HepG2 (cell line): ENCODE measurements around the gene NDUFC1. TPM values are rescaled to one million over a fixed set of nuclear protein-coding genes. Genes with fewer than 3 reads are reported as not detected.
A peak's percentile ranks its signal among the peaks of the same experiment; 100 is the strongest.

ENCODE experiments used
- BRCA1 ChIP-seq: sonication (generic); formaldehyde crosslinking; IDR thresholded peaks from 2 replicates; pipeline ENCODE4 v1.4.0; 2020; ENCODE audit warnings: missing genetic modification reagents
- CREM ChIP-seq, 2 experiments: sonication (generic) in 1 of 2; formaldehyde crosslinking in 1 of 2; IDR thresholded peaks; 2 replicates each; pipeline versions ENCODE4 v1.4.0 to v1.6.1; 2016 to 2020; ENCODE audit warnings: antibody characterized with exemption in 1 of 2, mild to moderate bottlenecking in 1 of 2, missing genetic modification reagents in 1 of 2
- EED ChIP-seq: sonication (generic); formaldehyde crosslinking; IDR thresholded peaks from 2 replicates; pipeline ENCODE4 v1.5.0; 2020; ENCODE audit warnings: mild to moderate bottlenecking, missing genetic modification reagents
- ETV6 ChIP-seq: sonication (generic); formaldehyde crosslinking; conservative IDR thresholded peaks from 2 replicates; pipeline ENCODE4 v1.4.0; 2020; ENCODE audit warnings: missing genetic modification reagents
- EZH2 ChIP-seq: conservative IDR thresholded peaks from 2 replicates; pipeline ENCODE4 v1.6.1; 2012; ENCODE audit warnings: mild to moderate bottlenecking, low read depth, low read length, moderate library complexity
- FOXJ3 ChIP-seq: sonication (generic); formaldehyde crosslinking; IDR thresholded peaks from 2 replicates; pipeline ENCODE4 v1.4.0; 2020; ENCODE audit warnings: missing genetic modification reagents, mild to moderate bottlenecking, borderline replicate concordance
- GZF1 ChIP-seq: sonication (generic); formaldehyde crosslinking; IDR thresholded peaks from 2 replicates; pipeline ENCODE4 v1.5.1; 2020; ENCODE audit warnings: mild to moderate bottlenecking, missing genetic modification reagents
- HOXA3 ChIP-seq: sonication (generic); formaldehyde crosslinking; IDR thresholded peaks from 2 replicates; pipeline ENCODE4 v1.5.0; 2020; ENCODE audit warnings: missing genetic modification reagents
- NKX3-1 ChIP-seq: sonication (generic); formaldehyde crosslinking; IDR thresholded peaks from 2 replicates; pipeline ENCODE4 v1.5.0; 2020; ENCODE audit warnings: missing genetic modification reagents
- NRL ChIP-seq: sonication (generic); formaldehyde crosslinking; IDR thresholded peaks from 2 replicates; pipeline ENCODE4 v1.5.0; 2020; ENCODE audit warnings: missing genetic modification reagents, mild to moderate bottlenecking, moderate library complexity, borderline replicate concordance
- RFXAP ChIP-seq: sonication (generic); formaldehyde crosslinking; IDR thresholded peaks from 2 replicates; pipeline ENCODE4 v1.4.0; 2020; ENCODE audit warnings: missing genetic modification reagents, borderline replicate concordance
- SMAD1 ChIP-seq: sonication (generic); formaldehyde crosslinking; IDR thresholded peaks from 2 replicates; pipeline ENCODE4 v1.4.0; 2020; ENCODE audit warnings: missing genetic modification reagents, low read depth, mild to moderate bottlenecking, borderline replicate concordance
- TRAFD1 ChIP-seq: sonication (generic); formaldehyde crosslinking; IDR thresholded peaks from 2 replicates; pipeline ENCODE4 v1.5.1; 2020; ENCODE audit warnings: missing genetic modification reagents, mild to moderate bottlenecking, borderline replicate concordance
- ZKSCAN8 ChIP-seq: IDR thresholded peaks from 2 replicates; pipeline ENCODE4 v1.6.1; 2016; ENCODE audit warnings: borderline replicate concordance, missing genetic modification reagents, missing compliant biosample characterization
- ZNF34 ChIP-seq: sonication (generic); formaldehyde crosslinking; IDR thresholded peaks from 2 replicates; pipeline ENCODE4 v1.4.0; 2020; ENCODE audit warnings: mild to moderate bottlenecking, missing genetic modification reagents, borderline replicate concordance
- ZNF512 ChIP-seq: sonication (generic); formaldehyde crosslinking; IDR thresholded peaks from 2 replicates; pipeline ENCODE4 v1.4.0; 2020; ENCODE audit warnings: mild to moderate bottlenecking, missing genetic modification reagents
- polyA plus RNA-seq, 8 experiments: library from polyadenylated mRNA; depleted of rRNA in 3 of 8; stranded (reverse) in 7 of 8; unstranded in 1 of 8; fragments of >200 nt; fragmentation: Illumina TruSeq in 4 of 8; extraction: Trizol in 4 of 8; gene quantifications; 2 replicates each; pipeline versions ENCODE4 v1.2.1 to v1.2.3, GENCODE V29; 2011 to 2016; ENCODE audit warnings: low read depth in 4 of 8, missing spikeins in 1 of 8, mixed read lengths in 1 of 8; ENCODE audit not compliant: insufficient read depth in 1 of 8
- total RNA-seq, 5 experiments: library from RNA; depleted of rRNA; stranded (reverse); fragments of >200 nt; fragmentation: Illumina TruSeq; extraction: Trizol; gene quantifications; 2 replicates each; pipeline ENCODE4 v1.2.3, GENCODE V29; 2016; ENCODE audit warnings: low read depth in 1 of 5
- TF ChIP-seq, protein P1 (sequence below): sonication (generic); formaldehyde crosslinking; IDR thresholded peaks from 2 replicates; pipeline ENCODE4 v1.5.0; 2020; ENCODE audit warnings: mild to moderate bottlenecking, missing genetic modification reagents, moderate library complexity
- TF ChIP-seq, protein P2 (sequence below): sonication (generic); formaldehyde crosslinking; IDR thresholded peaks from 2 replicates; pipeline ENCODE4 v1.4.0; 2020; ENCODE audit warnings: missing genetic modification reagents

Gene NDUFC1
- total and polyA plus RNA-seq, 2 of the 13 experiments (the other 11 are each of a cell fraction or from before 2014, with no cell fraction given), result 43.4 to 96.4 TPM

- 0 out of 2 replicates have a peak, but pooled peaks have one; percentile 46 for TF ChIP-seq TRAFD1
- 0 out of 2 replicates have a peak, but pooled peaks have one; percentile 63 for TF ChIP-seq BRCA1 (CRISPR knock-in tag)
- peak; percentile 50; the same call in 1 of the 2 replicates for TF ChIP-seq SMAD1 (CRISPR knock-in tag)
- peak; percentile 8; the same call in 1 of the 2 replicates for TF ChIP-seq RFXAP (CRISPR knock-in tag)
- TF ChIP-seq, protein P1, sequence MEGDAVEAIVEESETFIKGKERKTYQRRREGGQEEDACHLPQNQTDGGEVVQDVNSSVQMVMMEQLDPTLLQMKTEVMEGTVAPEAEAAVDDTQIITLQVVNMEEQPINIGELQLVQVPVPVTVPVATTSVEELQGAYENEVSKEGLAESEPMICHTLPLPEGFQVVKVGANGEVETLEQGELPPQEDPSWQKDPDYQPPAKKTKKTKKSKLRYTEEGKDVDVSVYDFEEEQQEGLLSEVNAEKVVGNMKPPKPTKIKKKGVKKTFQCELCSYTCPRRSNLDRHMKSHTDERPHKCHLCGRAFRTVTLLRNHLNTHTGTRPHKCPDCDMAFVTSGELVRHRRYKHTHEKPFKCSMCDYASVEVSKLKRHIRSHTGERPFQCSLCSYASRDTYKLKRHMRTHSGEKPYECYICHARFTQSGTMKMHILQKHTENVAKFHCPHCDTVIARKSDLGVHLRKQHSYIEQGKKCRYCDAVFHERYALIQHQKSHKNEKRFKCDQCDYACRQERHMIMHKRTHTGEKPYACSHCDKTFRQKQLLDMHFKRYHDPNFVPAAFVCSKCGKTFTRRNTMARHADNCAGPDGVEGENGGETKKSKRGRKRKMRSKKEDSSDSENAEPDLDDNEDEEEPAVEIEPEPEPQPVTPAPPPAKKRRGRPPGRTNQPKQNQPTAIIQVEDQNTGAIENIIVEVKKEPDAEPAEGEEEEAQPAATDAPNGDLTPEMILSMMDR (CRISPR knock-in tag), result peak; percentile 29; the same call in 1 of the 2 replicates
- peak; percentile 49; the same call in 1 of the 2 replicates for TF ChIP-seq ZNF512 (CRISPR knock-in tag)
- TF ChIP-seq NKX3-1, result peak; percentile 21; the same call in 1 of the 2 replicates
- TF ChIP-seq ZKSCAN8 (CRISPR knock-in tag), result peak; percentile 58; the same call in 1 of the 2 replicates
- peak; percentile 96 for TF ChIP-seq HOXA3 (CRISPR knock-in tag)
- peak; percentile 84; the same call in 1 of the 2 replicates for TF ChIP-seq NRL (CRISPR knock-in tag)
- TF ChIP-seq FOXJ3 (CRISPR knock-in tag), result peak; percentile 56
- TF ChIP-seq, protein P2, sequence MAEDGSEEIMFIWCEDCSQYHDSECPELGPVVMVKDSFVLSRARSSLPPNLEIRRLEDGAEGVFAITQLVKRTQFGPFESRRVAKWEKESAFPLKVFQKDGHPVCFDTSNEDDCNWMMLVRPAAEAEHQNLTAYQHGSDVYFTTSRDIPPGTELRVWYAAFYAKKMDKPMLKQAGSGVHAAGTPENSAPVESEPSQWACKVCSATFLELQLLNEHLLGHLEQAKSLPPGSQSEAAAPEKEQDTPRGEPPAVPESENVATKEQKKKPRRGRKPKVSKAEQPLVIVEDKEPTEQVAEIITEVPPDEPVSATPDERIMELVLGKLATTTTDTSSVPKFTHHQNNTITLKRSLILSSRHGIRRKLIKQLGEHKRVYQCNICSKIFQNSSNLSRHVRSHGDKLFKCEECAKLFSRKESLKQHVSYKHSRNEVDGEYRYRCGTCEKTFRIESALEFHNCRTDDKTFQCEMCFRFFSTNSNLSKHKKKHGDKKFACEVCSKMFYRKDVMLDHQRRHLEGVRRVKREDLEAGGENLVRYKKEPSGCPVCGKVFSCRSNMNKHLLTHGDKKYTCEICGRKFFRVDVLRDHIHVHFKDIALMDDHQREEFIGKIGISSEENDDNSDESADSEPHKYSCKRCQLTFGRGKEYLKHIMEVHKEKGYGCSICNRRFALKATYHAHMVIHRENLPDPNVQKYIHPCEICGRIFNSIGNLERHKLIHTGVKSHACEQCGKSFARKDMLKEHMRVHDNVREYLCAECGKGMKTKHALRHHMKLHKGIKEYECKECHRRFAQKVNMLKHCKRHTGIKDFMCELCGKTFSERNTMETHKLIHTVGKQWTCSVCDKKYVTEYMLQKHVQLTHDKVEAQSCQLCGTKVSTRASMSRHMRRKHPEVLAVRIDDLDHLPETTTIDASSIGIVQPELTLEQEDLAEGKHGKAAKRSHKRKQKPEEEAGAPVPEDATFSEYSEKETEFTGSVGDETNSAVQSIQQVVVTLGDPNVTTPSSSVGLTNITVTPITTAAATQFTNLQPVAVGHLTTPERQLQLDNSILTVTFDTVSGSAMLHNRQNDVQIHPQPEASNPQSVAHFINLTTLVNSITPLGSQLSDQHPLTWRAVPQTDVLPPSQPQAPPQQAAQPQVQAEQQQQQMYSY, result peak; percentile 95
- TF ChIP-seq GZF1 (CRISPR knock-in tag), result peak; percentile 13; the same call in 1 of the 2 replicates
- peak; percentile 43; the same call in 1 of the 2 replicates for TF ChIP-seq EED (CRISPR knock-in tag)
- peak; percentile 70 for TF ChIP-seq CREM (IDR thresholded peaks at IDR 0.05)
- TF ChIP-seq CREM (CRISPR knock-in tag; IDR thresholded peaks at IDR 0.05), result no peak
- TF ChIP-seq EZH2, result no peak
- no peak for TF ChIP-seq ZNF34 (CRISPR knock-in tag)
- TF ChIP-seq ETV6 (CRISPR knock-in tag), result no peak
Observed at GRCh38 chr4:139301113-139301820, 1.0 kb downstream of the NDUFC1 start, which contains the start of gene NAA15 (continued).
